ENCODE measurements around the gene LIMS1.
"Not testable (repeated sequence)": the region's sequence is repeated elsewhere in the genome, so short reads cannot be mapped to it uniquely, and the experiment has no call there.

GRCh38 chr2:108678198-108678651 is 144.0 kb downstream of the LIMS1 start:
- TF ChIP-seq EP300, POLR2A (IDR thresholded peaks at IDR 0.05): not testable (repeated sequence)

All from stomach (tissue), 4 donors.